ENCODE measurements around the gene USP3. TPM values are rescaled to one million over a fixed set of nuclear protein-coding genes. Genes with fewer than 3 reads are reported as not detected.
"Not testable (repeated sequence)": the region's sequence is repeated elsewhere in the genome, so short reads cannot be mapped to it uniquely, and the experiment has no call there.

Gene USP3
- total and polyA plus RNA-seq, 2 donors (not counting 1 experiment from before 2014, with no cell fraction given), result 21.3 to 55.5 TPM

DNA sequence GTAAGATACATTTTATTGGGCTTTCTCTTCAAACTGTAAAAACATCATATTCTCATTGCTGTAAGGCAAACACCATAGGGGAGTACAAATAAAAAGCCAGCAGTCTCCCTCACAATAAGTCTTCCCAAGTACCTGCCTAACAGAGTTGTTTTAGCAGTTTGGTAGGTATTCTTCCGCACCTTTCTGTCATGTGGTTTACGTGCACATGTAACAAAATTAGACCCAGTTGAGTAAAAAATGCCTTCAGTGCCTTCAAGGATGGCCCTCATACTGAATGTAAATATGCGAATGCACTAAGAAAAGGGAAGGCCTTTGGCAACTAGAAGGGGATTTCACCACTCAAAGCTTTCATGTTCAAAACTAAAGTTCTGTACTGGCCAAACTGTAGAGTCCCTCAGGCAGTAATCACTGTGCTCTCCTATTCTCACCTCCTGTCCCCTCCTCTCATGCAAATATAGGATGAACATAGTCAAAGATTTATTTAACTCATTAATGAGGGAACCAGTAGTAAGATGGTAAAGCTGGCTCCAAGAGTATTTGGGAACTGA, 26.4 kb downstream of the USP3 start:
- H4K20me1 ChIP-seq (ENCODE audit: control insufficient read depth, extremely low read depth, insufficient read depth, low read length), result no peaks in the 10 kb centered on the region
- no peak overlapping the region for H2AFZ ChIP-seq (ENCODE audit: low read length)
- no peak overlapping the region for H3K9ac ChIP-seq (ENCODE audit: insufficient read depth, low read length)
- peaks cover 53% of the 10 kb centered on the region for H3K79me2 ChIP-seq (ENCODE audit: control insufficient read depth, insufficient read depth, low read length)
- H3K27me3 ChIP-seq (ENCODE audit: control insufficient read depth, insufficient read depth, low read length), result no peaks in the 10 kb centered on the region
- H3K36me3 ChIP-seq (ENCODE audit: control insufficient read depth, insufficient read depth, low read length), result no peaks in the 10 kb centered on the region
- H3K27ac ChIP-seq (ENCODE audit: insufficient read depth, low read length), result no peak overlapping the region
- DNase-seq (ENCODE audit: low read depth in 2 of 2), result no peak
- TF ChIP-seq CTCF (conservative IDR thresholded peaks at IDR 0.05 in 1 of 2, IDR thresholded peaks at IDR 0.05 in 1 of 2; ENCODE audit: low read depth in 1 of 2, low read length in 2 of 2) (no peak), EZH2 (IDR thresholded peaks at IDR 0.05; ENCODE audit: low read length, missing control alignments) (no peak)
- no peak overlapping the region for H3K4me2 ChIP-seq (ENCODE audit: extremely low read depth, insufficient read depth, low read length)
- no peaks in the 10 kb centered on the region for H3K9me3 ChIP-seq (ENCODE audit: control insufficient read depth, insufficient read depth, low read depth, low read length)
- no peak overlapping the region for H3K4me3 ChIP-seq (replicated peaks in 1 of 4; ENCODE audit: control extremely low read depth in 1 of 4, insufficient read depth in 1 of 4, low read depth in 3 of 4, low read length in 4 of 4)
- H3K4me1 ChIP-seq (ENCODE audit: control insufficient read depth, extremely low read depth, insufficient read depth, low read length), result no peaks in the 10 kb centered on the region

- Histone ChIP-seq H2AFZ (ENCODE audit: low read length) (no peak overlapping the region), H3K9ac (ENCODE audit: insufficient read depth, low read length) (no peak overlapping the region), H3K4me1 (ENCODE audit: control insufficient read depth, extremely low read depth, insufficient read depth, low read length) (no peaks in the 10 kb centered on the region), H4K20me1 (ENCODE audit: control insufficient read depth, extremely low read depth, insufficient read depth, low read length) (no peaks in the 10 kb centered on the region), H3K4me2 (ENCODE audit: extremely low read depth, insufficient read depth, low read length) (no peak overlapping the region), H3K4me3 (replicated peaks in 1 of 4; ENCODE audit: control extremely low read depth in 1 of 4, insufficient read depth in 1 of 4, low read depth in 3 of 4, low read length in 4 of 4) (no peak overlapping the region), H3K79me2 (ENCODE audit: control insufficient read depth, insufficient read depth, low read length) (peaks cover 46% of the 10 kb centered on the region), H3K36me3 (ENCODE audit: control insufficient read depth, insufficient read depth, low read length) (no peaks in the 10 kb centered on the region), H3K9me3 (ENCODE audit: control insufficient read depth, insufficient read depth, low read depth, low read length) (no peaks in the 10 kb centered on the region), H3K27ac (ENCODE audit: insufficient read depth, low read length) (no peak overlapping the region), H3K27me3 (ENCODE audit: control insufficient read depth, insufficient read depth, low read length) (no peaks in the 10 kb centered on the region)
- DNase-seq (ENCODE audit: low read depth in 2 of 2), result no peak
- TF ChIP-seq CTCF (conservative IDR thresholded peaks at IDR 0.05 in 1 of 2, IDR thresholded peaks at IDR 0.05 in 1 of 2; ENCODE audit: low read depth in 1 of 2, low read length in 2 of 2), result peak in 1 of 2 donors; percentile 33
- no peak for TF ChIP-seq EZH2 (IDR thresholded peaks at IDR 0.05; ENCODE audit: low read length, missing control alignments)
Measured at GRCh38 chr15:63531586-63531985, 27.2 kb downstream of the USP3 start.

DNA sequence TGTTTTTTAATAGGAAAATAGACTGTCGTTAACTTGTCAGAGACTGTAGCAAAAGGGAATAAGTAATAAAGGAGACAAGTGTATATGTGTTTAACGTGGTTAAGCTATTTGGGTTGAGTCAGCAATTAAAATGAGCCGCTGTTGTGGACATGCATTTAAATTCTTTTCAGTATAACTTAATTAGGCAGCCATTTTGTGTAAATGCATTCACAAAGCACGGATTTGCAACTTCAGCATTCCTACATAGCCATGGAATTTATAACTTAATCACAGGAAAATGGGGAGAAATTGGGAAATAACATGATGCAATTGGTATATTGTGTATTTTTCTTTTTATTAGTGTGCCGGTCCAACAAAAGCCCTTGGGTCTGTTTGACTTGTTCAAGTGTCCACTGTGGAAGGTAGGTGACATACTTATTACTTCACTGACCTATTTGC, 27.9 kb downstream of the USP3 start:
- H3K4me2 ChIP-seq (ENCODE audit: extremely low read depth, insufficient read depth, low read length), result no peak overlapping the region
- peaks cover 39% of the 10 kb centered on the region for H3K79me2 ChIP-seq (ENCODE audit: control insufficient read depth, insufficient read depth, low read length)
- peak in 1 of 2 donors; percentile 79 for DNase-seq (ENCODE audit: low read depth in 2 of 2)
- H3K4me3 ChIP-seq (replicated peaks in 1 of 4; ENCODE audit: control extremely low read depth in 1 of 4, insufficient read depth in 1 of 4, low read depth in 3 of 4, low read length in 4 of 4), result no peak overlapping the region
- H3K36me3 ChIP-seq (ENCODE audit: control insufficient read depth, insufficient read depth, low read length), result no peaks in the 10 kb centered on the region
- no peaks in the 10 kb centered on the region for H3K4me1 ChIP-seq (ENCODE audit: control insufficient read depth, extremely low read depth, insufficient read depth, low read length)
- no peak overlapping the region for H2AFZ ChIP-seq (ENCODE audit: low read length)
- TF ChIP-seq EZH2 (IDR thresholded peaks at IDR 0.05; ENCODE audit: low read length, missing control alignments) (no peak), CTCF (conservative IDR thresholded peaks at IDR 0.05 in 1 of 2, IDR thresholded peaks at IDR 0.05 in 1 of 2; ENCODE audit: low read depth in 1 of 2, low read length in 2 of 2) (no peak)
- H3K27me3 ChIP-seq (ENCODE audit: control insufficient read depth, insufficient read depth, low read length), result no peaks in the 10 kb centered on the region
- no peak overlapping the region for H3K27ac ChIP-seq (ENCODE audit: insufficient read depth, low read length)
- H3K9ac ChIP-seq (ENCODE audit: insufficient read depth, low read length), result no peak overlapping the region
- no peaks in the 10 kb centered on the region for H4K20me1 ChIP-seq (ENCODE audit: control insufficient read depth, extremely low read depth, insufficient read depth, low read length)
- H3K9me3 ChIP-seq (ENCODE audit: control insufficient read depth, insufficient read depth, low read depth, low read length), result no peaks in the 10 kb centered on the region

DNA sequence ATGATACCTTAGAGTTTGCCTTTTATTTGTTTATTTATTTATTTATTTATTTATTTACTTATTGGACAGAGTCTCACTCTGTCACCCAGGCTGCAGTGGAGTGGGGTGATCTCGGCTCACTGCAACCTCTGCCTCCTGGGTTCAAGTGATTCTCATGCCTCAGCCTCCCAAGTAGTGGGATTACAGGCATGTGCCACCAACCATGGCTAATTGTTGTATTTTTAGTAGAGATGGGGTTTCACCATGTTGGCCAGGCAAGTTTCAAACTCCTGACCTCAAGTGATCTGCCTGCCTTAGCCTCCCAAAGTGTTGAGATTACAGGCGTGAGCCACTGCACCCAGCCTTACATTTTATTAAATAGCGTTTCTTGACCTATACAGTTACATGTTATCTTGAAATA, 30.5 kb downstream of the USP3 start:
- H3K4me1 ChIP-seq (ENCODE audit: control insufficient read depth, extremely low read depth, insufficient read depth, low read length); DNase-seq (ENCODE audit: low read depth in 2 of 2); H3K9me3 ChIP-seq (ENCODE audit: control insufficient read depth, insufficient read depth, low read depth, low read length); H3K9ac ChIP-seq (ENCODE audit: insufficient read depth, low read length); H3K4me2 ChIP-seq (ENCODE audit: extremely low read depth, insufficient read depth, low read length); H3K36me3 ChIP-seq (ENCODE audit: control insufficient read depth, insufficient read depth, low read length); H4K20me1 ChIP-seq (ENCODE audit: control insufficient read depth, extremely low read depth, insufficient read depth, low read length); H3K27me3 ChIP-seq (ENCODE audit: control insufficient read depth, insufficient read depth, low read length); H3K27ac ChIP-seq (ENCODE audit: insufficient read depth, low read length); H3K4me3 ChIP-seq (replicated peaks in 1 of 4; ENCODE audit: control extremely low read depth in 1 of 4, insufficient read depth in 1 of 4, low read depth in 3 of 4, low read length in 4 of 4); H2AFZ ChIP-seq (ENCODE audit: low read length): not testable (repeated sequence)
- H3K79me2 ChIP-seq (ENCODE audit: control insufficient read depth, insufficient read depth, low read length), result peaks cover 19% of the 10 kb centered on the region
